Prostate gland (tissue), 2 donors: Measurements from ENCODE around the gene XPO6. TPM values are rescaled to one million over a fixed set of nuclear protein-coding genes. Genes with fewer than 3 reads are reported as not detected.

Source experiments
- DNase-seq: peaks from one replicate; pipeline ENCODE4 v3.0.0-alpha.2; 2019; ENCODE audit warnings: low spot score
- H3K27ac ChIP-seq, 2 donors: fragments of 200-600 bp; sonication (generic); 2 replicates each; pipeline ENCODE4 v1.5.1; 2017 to 2019
- H3K27me3 ChIP-seq: fragments of 200-600 bp; sonication (generic); replicated peaks from 2 replicates; pipeline ENCODE4 v1.5.1; 2019; ENCODE audit not compliant: insufficient read depth
- H3K36me3 ChIP-seq, 2 donors: fragments of 200-600 bp; sonication (generic); 1 replicate in 1 of 2; 2 replicates in 1 of 2; pipeline versions ENCODE4 v1.5.1 to v1.8.1; 2017 to 2019
- H3K4me1 ChIP-seq: fragments of 200-600 bp; sonication (generic); replicated peaks from 2 replicates; pipeline ENCODE4 v1.5.1; 2019
- H3K4me3 ChIP-seq, 2 donors: fragments of 200-600 bp; sonication (generic); 2 replicates each; pipeline ENCODE4 v1.5.1; 2017 to 2019
- H3K9me3 ChIP-seq: fragments of 200-600 bp; sonication (generic); 2 replicates; pipeline ENCODE4 v1.5.1; 2017
- CTCF ChIP-seq, 4 experiments: fragments of 200-600 bp in 2 of 4; fragments of 450-650 bp in 2 of 4; sonication (generic) in 2 of 4; IDR thresholded peaks; 1 replicate in 3 of 4; 2 replicates in 1 of 4; pipeline ENCODE4 v1.5.1; 2016 to 2019; ENCODE audit warnings: antibody characterized with exemption in 4 of 4, mild to moderate bottlenecking in 2 of 4, moderate library complexity in 2 of 4
- POLR2A ChIP-seq: fragments of 450-650 bp; IDR thresholded peaks from one replicate; pipeline ENCODE4 v1.6.1; 2016; ENCODE audit warnings: antibody characterized with exemption, mild to moderate bottlenecking
- POLR2AphosphoS5 ChIP-seq: sonication (generic); formaldehyde crosslinking; IDR thresholded peaks from one replicate; pipeline ENCODE4 v1.6.1; 2017; ENCODE audit warnings: antibody characterized with exemption
- WGBS: methylation state at CpG from one replicate; pipeline ENCODE4 v1.1.5; 2018; 5-methylcytosine and 5-hydroxymethylcytosine counted together
- intact Hi-C: fragments of 100-400 bp; cut with DNase I; formaldehyde crosslinking; loops from one replicate; pipeline ENCODE4 v1.14.2; 2022
- total RNA-seq, 2 donors: library from RNA; depleted of rRNA; stranded (reverse); fragments of >200 nt; gene quantifications; one replicate each; pipeline ENCODE4 v1.1.0, GENCODE V29; 2016

XPO6 gene
- total RNA-seq, 2 donors from 2014 or later = 51.1 to 145 TPM

GRCh38 chr16:28067604-28068379 lies 144.0 kb downstream of the XPO6 start:
- Histone ChIP-seq H3K27me3 (peaks cover under 1% of the 10 kb centered on the region), H3K9me3 (no peaks in the 10 kb centered on the region), H3K4me1 (no peaks in the 10 kb centered on the region), H3K36me3 (no peaks in the 10 kb centered on the region), H3K4me3 (no peak overlapping the region), H3K27ac (no peak overlapping the region)
- intact Hi-C loops = no loop called here
- TF ChIP-seq POLR2A (no peak), CTCF (IDR thresholded peaks at IDR 0.05) (no peak), POLR2AphosphoS5 (no peak)
- DNase-seq = no peak
- WGBS = 78% methylated on average over 14 of the region's 14 CpGs

- WGBS = 77% methylated on average over 15 of the region's 15 CpGs
- no peak overlapping the region for H3K4me3 ChIP-seq
- H3K27ac ChIP-seq = no peak overlapping the region
- no peaks in the 10 kb centered on the region for H3K4me1 ChIP-seq
- TF ChIP-seq POLR2A (no peak), CTCF (IDR thresholded peaks at IDR 0.05) (no peak), POLR2AphosphoS5 (no peak)
- DNase-seq = no peak
- peaks cover 12% of the 10 kb centered on the region for H3K27me3 ChIP-seq
- no peaks in the 10 kb centered on the region for H3K9me3 ChIP-seq
- no peaks in the 10 kb centered on the region for H3K36me3 ChIP-seq
- intact Hi-C loops = no loop called here
Measured at GRCh38 chr16:28064706-28065249, 147.0 kb downstream of the XPO6 start.

GRCh38 chr16:28064150-28064549 lies 147.6 kb downstream of the XPO6 start:
- Histone ChIP-seq H3K4me1 (no peaks in the 10 kb centered on the region), H3K36me3 (no peaks in the 10 kb centered on the region), H3K27me3 (peaks cover 12% of the 10 kb centered on the region), H3K4me3 (no peak overlapping the region), H3K27ac (no peak overlapping the region), H3K9me3 (no peaks in the 10 kb centered on the region)
- TF ChIP-seq POLR2A = no peak
- TF ChIP-seq POLR2AphosphoS5 = no peak
- TF ChIP-seq CTCF (IDR thresholded peaks at IDR 0.05) = no peak
- DNase-seq = no peak
- 21% methylated on average over 2 of the region's 3 CpGs for WGBS
- intact Hi-C loops = no loop called here

GRCh38 chr16:28063591-28064061 lies 148.1 kb downstream of the XPO6 start, which contains the start of gene GSG1L:
Gene GSG1L, minus strand, starts transcription at chr16:28063714. Its CDS starts 290 bp downstream, at chr16:28063424.
- Histone ChIP-seq H3K27me3 (peaks cover 12% of the 10 kb centered on the region), H3K4me1 (no peaks in the 10 kb centered on the region), H3K4me3 (peak within 1 kb of the TSS; percentile 8 to 27), H3K9me3 (no peaks in the 10 kb centered on the region), H3K27ac (no peak within 1 kb of the TSS), H3K36me3 (no peaks in the 10 kb centered on the region)
- 3% methylated on average over 43 of the region's 54 CpGs for WGBS
- intact Hi-C loops = no loop called here
- no peak for DNase-seq
- TF ChIP-seq CTCF (IDR thresholded peaks at IDR 0.05) (peak in 1 of 4 experiments; percentile 23), POLR2AphosphoS5 (no peak)
